ENCODE results near the gene CRYBB1.

Gene CRYBB1

GRCh38 chr22:26565889-26566288, 51.9 kb downstream of the CRYBB1 start:
- H3K9me3 ChIP-seq (ENCODE audit: control insufficient read depth, insufficient read depth, low read length) = no peaks in the 10 kb centered on the region
- no peak overlapping the region for H3K4me3 ChIP-seq (ENCODE audit: low read length)
- WGBS (ENCODE audit: insufficient coverage, insufficient read length) = no CpG with 5 or more reads among the region's 8 CpGs
- no peaks in the 10 kb centered on the region for H3K27me3 ChIP-seq (ENCODE audit: control insufficient read depth, insufficient read depth, low read length)
- H3K4me1 ChIP-seq (ENCODE audit: control insufficient read depth, insufficient read depth, low read length) = peaks cover 17% of the 10 kb centered on the region
- H3K36me3 ChIP-seq (ENCODE audit: control insufficient read depth, insufficient read depth, low read length) = no peaks in the 10 kb centered on the region
- H3K27ac ChIP-seq (ENCODE audit: low read length) = no peak overlapping the region
- DNase-seq (ENCODE audit: low read depth, low spot score) = no peak

GRCh38 chr22:26565181-26565580, 52.6 kb downstream of the CRYBB1 start:
- Histone ChIP-seq H3K4me1 (ENCODE audit: control insufficient read depth, insufficient read depth, low read length) (peaks cover 16% of the 10 kb centered on the region), H3K4me3 (ENCODE audit: low read length) (no peak overlapping the region), H3K27ac (ENCODE audit: low read length) (no peak overlapping the region), H3K9me3 (ENCODE audit: control insufficient read depth, insufficient read depth, low read length) (no peaks in the 10 kb centered on the region), H3K27me3 (ENCODE audit: control insufficient read depth, insufficient read depth, low read length) (no peaks in the 10 kb centered on the region), H3K36me3 (ENCODE audit: control insufficient read depth, insufficient read depth, low read length) (no peaks in the 10 kb centered on the region)
- WGBS (ENCODE audit: insufficient coverage, insufficient read length) = no CpG with 5 or more reads among the region's 6 CpGs
- DNase-seq (ENCODE audit: low read depth, low spot score) = no peak

GRCh38 chr22:26564672-26565071, 53.2 kb downstream of the CRYBB1 start:
- Histone ChIP-seq H3K27ac (ENCODE audit: low read length) (no peak overlapping the region), H3K9me3 (ENCODE audit: control insufficient read depth, insufficient read depth, low read length) (no peaks in the 10 kb centered on the region), H3K27me3 (ENCODE audit: control insufficient read depth, insufficient read depth, low read length) (no peaks in the 10 kb centered on the region), H3K4me3 (ENCODE audit: low read length) (no peak overlapping the region), H3K4me1 (ENCODE audit: control insufficient read depth, insufficient read depth, low read length) (peaks cover 16% of the 10 kb centered on the region), H3K36me3 (ENCODE audit: control insufficient read depth, insufficient read depth, low read length) (no peaks in the 10 kb centered on the region)
- no peak for DNase-seq (ENCODE audit: low read depth, low spot score)
- no CpG with 5 or more reads among the region's 3 CpGs for WGBS (ENCODE audit: insufficient coverage, insufficient read length)

- H3K4me3 ChIP-seq (ENCODE audit: low read length) = no peak overlapping the region
- no CpG with 5 or more reads among the region's 8 CpGs for WGBS (ENCODE audit: insufficient coverage, insufficient read length)
- H3K27ac ChIP-seq (ENCODE audit: low read length) = no peak overlapping the region
- H3K9me3 ChIP-seq (ENCODE audit: control insufficient read depth, insufficient read depth, low read length) = no peaks in the 10 kb centered on the region
- no peak for DNase-seq (ENCODE audit: low read depth, low spot score)
- H3K4me1 ChIP-seq (ENCODE audit: control insufficient read depth, insufficient read depth, low read length) = peaks cover 16% of the 10 kb centered on the region
- H3K36me3 ChIP-seq (ENCODE audit: control insufficient read depth, insufficient read depth, low read length) = no peaks in the 10 kb centered on the region
- H3K27me3 ChIP-seq (ENCODE audit: control insufficient read depth, insufficient read depth, low read length) = no peaks in the 10 kb centered on the region
These were observed 53.6 kb downstream of the CRYBB1 start for GRCh38 chr22:26564181-26564580.

- peaks cover 14% of the 10 kb centered on the region for H3K4me1 ChIP-seq (ENCODE audit: control insufficient read depth, insufficient read depth, low read length)
- H3K27ac ChIP-seq (ENCODE audit: low read length) = no peak overlapping the region
- H3K36me3 ChIP-seq (ENCODE audit: control insufficient read depth, insufficient read depth, low read length) = no peaks in the 10 kb centered on the region
- WGBS (ENCODE audit: insufficient coverage, insufficient read length) = no CpG with 5 or more reads among the region's 5 CpGs
- no peak overlapping the region for H3K4me3 ChIP-seq (ENCODE audit: low read length)
- no peaks in the 10 kb centered on the region for H3K27me3 ChIP-seq (ENCODE audit: control insufficient read depth, insufficient read depth, low read length)
- no peak for DNase-seq (ENCODE audit: low read depth, low spot score)
- H3K9me3 ChIP-seq (ENCODE audit: control insufficient read depth, insufficient read depth, low read length) = no peaks in the 10 kb centered on the region
These were observed 54.8 kb downstream of the CRYBB1 start for GRCh38 chr22:26563022-26563421.

- Histone ChIP-seq H3K4me3 (ENCODE audit: low read length) (no peak overlapping the region), H3K9me3 (ENCODE audit: control insufficient read depth, insufficient read depth, low read length) (no peaks in the 10 kb centered on the region), H3K36me3 (ENCODE audit: control insufficient read depth, insufficient read depth, low read length) (no peaks in the 10 kb centered on the region), H3K4me1 (ENCODE audit: control insufficient read depth, insufficient read depth, low read length) (peaks cover 10% of the 10 kb centered on the region), H3K27me3 (ENCODE audit: control insufficient read depth, insufficient read depth, low read length) (no peaks in the 10 kb centered on the region), H3K27ac (ENCODE audit: low read length) (no peak overlapping the region)
- no peak for DNase-seq (ENCODE audit: low read depth, low spot score)
- no CpG with 5 or more reads among the region's 9 CpGs for WGBS (ENCODE audit: insufficient coverage, insufficient read length)
These were observed 55.9 kb downstream of the CRYBB1 start for GRCh38 chr22:26561756-26562417.

- Histone ChIP-seq H3K27ac (ENCODE audit: low read length) (no peak overlapping the region), H3K4me1 (ENCODE audit: control insufficient read depth, insufficient read depth, low read length) (peaks cover 13% of the 10 kb centered on the region), H3K9me3 (ENCODE audit: control insufficient read depth, insufficient read depth, low read length) (no peaks in the 10 kb centered on the region), H3K36me3 (ENCODE audit: control insufficient read depth, insufficient read depth, low read length) (no peaks in the 10 kb centered on the region), H3K27me3 (ENCODE audit: control insufficient read depth, insufficient read depth, low read length) (no peaks in the 10 kb centered on the region), H3K4me3 (ENCODE audit: low read length) (no peak overlapping the region)
- no peak for DNase-seq (ENCODE audit: low read depth, low spot score)
- WGBS (ENCODE audit: insufficient coverage, insufficient read length) = no CpG with 5 or more reads among the region's 13 CpGs
These were observed 57.8 kb downstream of the CRYBB1 start for GRCh38 chr22:26559961-26560575.

- no peak overlapping the region for H3K27ac ChIP-seq (ENCODE audit: low read length)
- WGBS (ENCODE audit: insufficient coverage, insufficient read length) = no CpG with 5 or more reads among the region's 3 CpGs
These were observed 59.5 kb downstream of the CRYBB1 start for GRCh38 chr22:26558248-26558895.

GRCh38 chr22:26556904-26557303, 60.9 kb downstream of the CRYBB1 start:
- no peaks in the 10 kb centered on the region for H3K27me3 ChIP-seq (ENCODE audit: control insufficient read depth, insufficient read depth, low read length)
- DNase-seq (ENCODE audit: low read depth, low spot score) = no peak
- H3K9me3 ChIP-seq (ENCODE audit: control insufficient read depth, insufficient read depth, low read length) = no peaks in the 10 kb centered on the region
- no peaks in the 10 kb centered on the region for H3K36me3 ChIP-seq (ENCODE audit: control insufficient read depth, insufficient read depth, low read length)
- no CpG with 5 or more reads among the region's 5 CpGs for WGBS (ENCODE audit: insufficient coverage, insufficient read length)
- peaks cover 11% of the 10 kb centered on the region for H3K4me1 ChIP-seq (ENCODE audit: control insufficient read depth, insufficient read depth, low read length)
- no peak overlapping the region for H3K27ac ChIP-seq (ENCODE audit: low read length)
- no peak overlapping the region for H3K4me3 ChIP-seq (ENCODE audit: low read length)

More at GRCh38 chr22:26558248-26558895, 59.5 kb downstream of the CRYBB1 start:
- H3K27me3 ChIP-seq (ENCODE audit: control insufficient read depth, insufficient read depth, low read length) = no peaks in the 10 kb centered on the region
- H3K4me1 ChIP-seq (ENCODE audit: control insufficient read depth, insufficient read depth, low read length) = peaks cover 11% of the 10 kb centered on the region
- H3K4me3 ChIP-seq (ENCODE audit: low read length) = no peak overlapping the region
- no peak for DNase-seq (ENCODE audit: low read depth, low spot score)
- H3K36me3 ChIP-seq (ENCODE audit: control insufficient read depth, insufficient read depth, low read length) = no peaks in the 10 kb centered on the region
- no peaks in the 10 kb centered on the region for H3K9me3 ChIP-seq (ENCODE audit: control insufficient read depth, insufficient read depth, low read length)

- Histone ChIP-seq H3K4me1 (ENCODE audit: control insufficient read depth, insufficient read depth, low read length) (peaks cover 12% of the 10 kb centered on the region), H3K27ac (ENCODE audit: low read length) (no peak overlapping the region)
- no CpG with 5 or more reads among the region's 11 CpGs for WGBS (ENCODE audit: insufficient coverage, insufficient read length)
These were observed 62.3 kb downstream of the CRYBB1 start for GRCh38 chr22:26555478-26555877.

More at GRCh38 chr22:26555478-26555877, 62.3 kb downstream of the CRYBB1 start:
- Histone ChIP-seq H3K36me3 (ENCODE audit: control insufficient read depth, insufficient read depth, low read length) (no peaks in the 10 kb centered on the region), H3K4me3 (ENCODE audit: low read length) (no peak overlapping the region), H3K9me3 (ENCODE audit: control insufficient read depth, insufficient read depth, low read length) (no peaks in the 10 kb centered on the region), H3K27me3 (ENCODE audit: control insufficient read depth, insufficient read depth, low read length) (no peaks in the 10 kb centered on the region)
- no peak for DNase-seq (ENCODE audit: low read depth, low spot score)

Data from iPS DF 6.9 (cell line).